ENCODE data around the gene CATSPER3. TPM values are rescaled to one million over a fixed set of nuclear protein-coding genes. Genes with fewer than 3 reads are reported as not detected.

The CATSPER3 gene
- total RNA-seq, 2 donors from 2014 or later: 3.2 TPM; not detected in 1

- Histone ChIP-seq H3K27me3 (replicated peaks; ENCODE audit: insufficient read depth) (no peaks in the 10 kb centered on the region), H3K4me3 (no peak overlapping the region), H3K36me3 (no peaks in the 10 kb centered on the region), H3K9me3 (no peaks in the 10 kb centered on the region), H3K27ac (no peak overlapping the region), H3K4me1 (replicated peaks) (no peaks in the 10 kb centered on the region)
- WGBS: 60% methylated on average over 4 of the region's 4 CpGs
- TF ChIP-seq POLR2A (IDR thresholded peaks at IDR 0.05): no peak
- intact Hi-C loops (cut with DNase I): no loop called here
- no peak for DNase-seq (ENCODE audit: low spot score)
Observed at GRCh38 chr5:134957920-134958608, 9.6 kb upstream of the CATSPER3 start.

GRCh38 chr5:134958755-134959154 is 9.0 kb upstream of the CATSPER3 start:
- Histone ChIP-seq H3K4me1 (replicated peaks) (no peaks in the 10 kb centered on the region), H3K27me3 (replicated peaks; ENCODE audit: insufficient read depth) (no peaks in the 10 kb centered on the region), H3K4me3 (no peak overlapping the region), H3K27ac (no peak overlapping the region), H3K36me3 (no peaks in the 10 kb centered on the region), H3K9me3 (no peaks in the 10 kb centered on the region)
- no peak for TF ChIP-seq CTCF (IDR thresholded peaks at IDR 0.05)
- no peak for TF ChIP-seq POLR2AphosphoS5 (IDR thresholded peaks at IDR 0.05)
- TF ChIP-seq POLR2A (IDR thresholded peaks at IDR 0.05): no peak
- intact Hi-C loops (cut with DNase I): no loop called here
- no peak for DNase-seq (ENCODE audit: low spot score)
- WGBS: 60% methylated on average over 3 of the region's 3 CpGs

- H3K27ac ChIP-seq: no peak overlapping the region
- DNase-seq (ENCODE audit: low spot score): no peak
- H3K4me1 ChIP-seq (replicated peaks): peaks cover 3% of the 10 kb centered on the region
- H3K27me3 ChIP-seq (replicated peaks; ENCODE audit: insufficient read depth): no peaks in the 10 kb centered on the region
- intact Hi-C loops (cut with DNase I): no loop called here
- H3K4me3 ChIP-seq: no peak overlapping the region
- no peaks in the 10 kb centered on the region for H3K36me3 ChIP-seq
- H3K9me3 ChIP-seq: no peaks in the 10 kb centered on the region
- TF ChIP-seq CTCF (IDR thresholded peaks at IDR 0.05) (no peak), POLR2AphosphoS5 (IDR thresholded peaks at IDR 0.05) (no peak), POLR2A (IDR thresholded peaks at IDR 0.05) (no peak)
Observed at GRCh38 chr5:134963098-134963497, 4.6 kb upstream of the CATSPER3 start.

- DNase-seq (ENCODE audit: low spot score): no peak
- H3K27me3 ChIP-seq (replicated peaks; ENCODE audit: insufficient read depth): no peaks in the 10 kb centered on the region
- peaks cover 3% of the 10 kb centered on the region for H3K4me1 ChIP-seq (replicated peaks)
- no peak overlapping the region for H3K27ac ChIP-seq
- H3K4me3 ChIP-seq: no peak overlapping the region
- intact Hi-C loops (cut with DNase I): no loop called here
- H3K9me3 ChIP-seq: no peaks in the 10 kb centered on the region
- H3K36me3 ChIP-seq: no peaks in the 10 kb centered on the region
- TF ChIP-seq POLR2AphosphoS5 (IDR thresholded peaks at IDR 0.05): no peak
- WGBS: 88% methylated on average over 12 of the region's 12 CpGs
Observed at GRCh38 chr5:134964359-134965270, 3.1 kb upstream of the CATSPER3 start.

GRCh38 chr5:134965271-134965825 is 2.4 kb upstream of the CATSPER3 start:
- H3K36me3 ChIP-seq: no peaks in the 10 kb centered on the region
- H3K27ac ChIP-seq: no peak overlapping the region
- H3K4me3 ChIP-seq: no peak overlapping the region
- no peaks in the 10 kb centered on the region for H3K27me3 ChIP-seq (replicated peaks; ENCODE audit: insufficient read depth)
- intact Hi-C loops (cut with DNase I): no loop called here
- peaks cover 3% of the 10 kb centered on the region for H3K4me1 ChIP-seq (replicated peaks)
- DNase-seq (ENCODE audit: low spot score): no peak
- no peak for TF ChIP-seq POLR2AphosphoS5 (IDR thresholded peaks at IDR 0.05)
- no peak for TF ChIP-seq POLR2A (IDR thresholded peaks at IDR 0.05)
- no peak for TF ChIP-seq CTCF (IDR thresholded peaks at IDR 0.05)
- WGBS: 96% methylated on average over 3 of the region's 3 CpGs
- no peaks in the 10 kb centered on the region for H3K9me3 ChIP-seq
